PC-9 (cell line): Measurements from ENCODE around the gene IRF1. TPM values are rescaled to one million over a fixed set of nuclear protein-coding genes. Genes with fewer than 3 reads are reported as not detected.

Source experiments
- BruUV-seq: library from RNA; stranded (reverse); fragments of 400-500 nt; replicated peaks from 2 replicates; lab custom pipeline; 2021; lab: Mats Ljungman, UMichigan
- CTCF ChIA-PET: fragments of 300-600 bp; sonication (Branson Sonifier 250); formaldehyde crosslinking; loops from one replicate; lab custom pipeline; 2022; ENCODE audit warnings: antibody characterized with exemption; lab: Charles Lee
- POLR2A ChIA-PET: fragments of 300-600 bp; sonication (Branson Sonifier 250); formaldehyde crosslinking; loops from one replicate; lab custom pipeline; 2022; ENCODE audit warnings: antibody characterized with exemption; ENCODE audit not compliant: unreplicated experiment; lab: Charles Lee
- DNase-seq, 2 experiments: peaks; one replicate each; pipeline versions ENCODE4 v3.0.0 to v3.0.0-alpha.2; 2015 to 2022; ENCODE audit warnings: mixed read lengths in 1 of 2
- H2AFZ ChIP-seq: fragments of 200-600 bp; sonication (generic); 2 replicates; pipeline ENCODE4 v1.8.1; 2017; ENCODE audit warnings: antibody characterized with exemption
- H3F3A ChIP-seq: fragments of 200-600 bp; sonication (generic); 2 replicates; pipeline ENCODE4 v1.8.1; 2017; ENCODE audit warnings: antibody characterized with exemption, mild to moderate bottlenecking, low read depth; ENCODE audit not compliant: insufficient read depth
- H3K27ac ChIP-seq: fragments of 200-600 bp; sonication (generic); 2 replicates; pipeline ENCODE4 v1.6.1; 2016; ENCODE audit warnings: mixed run types
- H3K27me3 ChIP-seq: fragments of 200-600 bp; sonication (generic); 2 replicates; pipeline ENCODE4 v1.6.1; 2016; ENCODE audit warnings: low read depth, mixed run types; ENCODE audit not compliant: insufficient read depth
- H3K36me3 ChIP-seq: fragments of 200-600 bp; sonication (generic); 2 replicates; pipeline ENCODE4 v1.6.1; 2016; ENCODE audit warnings: low read depth, mixed run types
- H3K4me1 ChIP-seq: fragments of 200-600 bp; sonication (generic); replicated peaks from 2 replicates; pipeline ENCODE4 v1.6.1; 2016; ENCODE audit warnings: mixed run types; ENCODE audit not compliant: insufficient read depth
- H3K4me2 ChIP-seq: fragments of 200-600 bp; sonication (generic); 2 replicates; pipeline ENCODE4 v1.6.1; 2017; ENCODE audit warnings: mixed run types
- H3K4me3 ChIP-seq: fragments of 200-600 bp; sonication (generic); 2 replicates; pipeline ENCODE4 v1.6.1; 2016; ENCODE audit warnings: mixed run types
- H3K79me2 ChIP-seq: fragments of 200-600 bp; sonication (generic); 2 replicates; pipeline ENCODE4 v1.6.1; 2017; ENCODE audit warnings: low read depth, mixed run types
- H3K9me2 ChIP-seq: fragments of 200-600 bp; sonication (generic); 2 replicates; pipeline ENCODE4 v1.8.1; 2017; ENCODE audit warnings: mild to moderate bottlenecking; ENCODE audit not compliant: insufficient read depth
- H3K9me3 ChIP-seq: fragments of 200-600 bp; sonication (generic); 2 replicates; pipeline ENCODE4 v1.8.1; 2016; ENCODE audit warnings: low read depth; ENCODE audit not compliant: insufficient read depth
- H4K20me1 ChIP-seq: fragments of 200-600 bp; sonication (generic); 2 replicates; pipeline ENCODE4 v1.8.1; 2017; ENCODE audit not compliant: insufficient read depth
- EZH2 ChIP-seq: fragments of 200-600 bp; sonication (generic); IDR thresholded peaks from 2 replicates; pipeline ENCODE4 v1.8.0; 2017; ENCODE audit warnings: antibody characterized with exemption, low read depth
- intact Hi-C: fragments of 100-400 bp; cut with micrococcal nuclease; formaldehyde crosslinking; loops from one replicate; pipeline ENCODE4 v1.10.0; 2022; ENCODE audit not compliant: unreplicated experiment
- total RNA-seq: library from RNA; stranded (reverse); gene quantifications from 2 replicates; pipeline ENCODE4 v1.2.3, GENCODE V29; 2021
- TF ChIP-seq, protein P1 (sequence below): fragments of 200-600 bp; sonication (generic); conservative IDR thresholded peaks from 2 replicates; pipeline ENCODE4 v1.6.1; 2017; ENCODE audit warnings: mixed run types, antibody characterized with exemption, mild to moderate bottlenecking, moderate library complexity

IRF1 gene
- total RNA-seq, 1 experiment from 2014 or later: 27.1 TPM

DNA sequence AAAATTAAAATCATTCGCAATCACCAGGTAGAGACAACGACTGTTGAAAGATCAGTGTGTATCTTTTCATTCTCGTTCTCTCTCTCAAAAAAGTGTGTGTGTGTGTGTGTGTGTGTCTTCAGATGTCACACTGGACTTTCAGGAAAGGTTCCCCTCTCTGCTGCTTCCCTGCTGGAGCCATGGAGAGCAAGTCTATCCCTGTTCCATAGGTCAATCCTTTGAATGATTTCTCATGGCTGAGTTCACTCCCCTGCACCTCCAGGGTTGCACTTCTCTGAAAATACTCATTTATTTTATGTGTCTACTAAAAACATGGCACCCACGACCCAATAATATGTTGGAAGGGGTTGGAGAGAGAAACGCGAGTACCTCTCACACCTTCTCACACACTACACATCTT is 28.2 kb downstream of the IRF1 start:
- H3K27ac ChIP-seq: no peak overlapping the region
- ChIA-PET POLR2A (no interaction called here), CTCF (no interaction called here)
- H4K20me1 ChIP-seq: no peaks in the 10 kb centered on the region
- H3K79me2 ChIP-seq: no peaks in the 10 kb centered on the region
- H3K4me2 ChIP-seq: no peak overlapping the region
- no peaks in the 10 kb centered on the region for H3K27me3 ChIP-seq
- H3K4me3 ChIP-seq: no peak overlapping the region
- H3K9me2 ChIP-seq: no peaks in the 10 kb centered on the region
- TF ChIP-seq EZH2: no peak
- TF ChIP-seq, protein P1, sequence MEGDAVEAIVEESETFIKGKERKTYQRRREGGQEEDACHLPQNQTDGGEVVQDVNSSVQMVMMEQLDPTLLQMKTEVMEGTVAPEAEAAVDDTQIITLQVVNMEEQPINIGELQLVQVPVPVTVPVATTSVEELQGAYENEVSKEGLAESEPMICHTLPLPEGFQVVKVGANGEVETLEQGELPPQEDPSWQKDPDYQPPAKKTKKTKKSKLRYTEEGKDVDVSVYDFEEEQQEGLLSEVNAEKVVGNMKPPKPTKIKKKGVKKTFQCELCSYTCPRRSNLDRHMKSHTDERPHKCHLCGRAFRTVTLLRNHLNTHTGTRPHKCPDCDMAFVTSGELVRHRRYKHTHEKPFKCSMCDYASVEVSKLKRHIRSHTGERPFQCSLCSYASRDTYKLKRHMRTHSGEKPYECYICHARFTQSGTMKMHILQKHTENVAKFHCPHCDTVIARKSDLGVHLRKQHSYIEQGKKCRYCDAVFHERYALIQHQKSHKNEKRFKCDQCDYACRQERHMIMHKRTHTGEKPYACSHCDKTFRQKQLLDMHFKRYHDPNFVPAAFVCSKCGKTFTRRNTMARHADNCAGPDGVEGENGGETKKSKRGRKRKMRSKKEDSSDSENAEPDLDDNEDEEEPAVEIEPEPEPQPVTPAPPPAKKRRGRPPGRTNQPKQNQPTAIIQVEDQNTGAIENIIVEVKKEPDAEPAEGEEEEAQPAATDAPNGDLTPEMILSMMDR: no peak
- H3K36me3 ChIP-seq: no peaks in the 10 kb centered on the region
- no peak for DNase-seq
- H3K4me1 ChIP-seq: peaks cover 44% of the 10 kb centered on the region
- no peaks in the 10 kb centered on the region for H3K9me3 ChIP-seq
- intact Hi-C loops: no loop called here
- no peak overlapping the region for H2AFZ ChIP-seq
- peaks cover 14% of the 10 kb centered on the region for H3F3A ChIP-seq
- BruUV-seq: no TSS peak

DNA sequence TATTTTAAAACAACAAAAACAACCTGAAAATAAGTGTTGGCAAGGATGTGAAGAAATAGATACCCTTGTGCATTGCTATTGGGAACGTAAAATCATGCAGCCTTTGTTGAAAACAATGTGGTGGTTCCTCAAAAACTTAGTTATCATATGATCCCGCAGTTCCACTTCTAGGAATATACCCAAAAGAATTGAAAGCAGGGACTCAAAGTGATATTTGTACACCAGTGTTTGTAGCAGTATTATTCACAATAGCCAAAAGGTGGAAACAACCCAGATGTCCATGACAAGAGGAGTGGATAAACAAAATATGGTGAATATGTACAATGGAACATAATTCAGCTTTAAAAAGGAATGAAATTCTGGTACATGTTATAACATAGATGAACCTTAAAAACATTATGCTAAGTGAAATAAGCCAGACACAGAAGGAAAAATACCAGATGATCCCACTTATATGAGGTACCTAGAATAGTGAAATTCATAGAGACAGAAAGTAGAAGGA is 29.0 kb downstream of the IRF1 start:
- no peaks in the 10 kb centered on the region for H3K27me3 ChIP-seq
- ChIA-PET POLR2A (no interaction called here), CTCF (no interaction called here)
- no peak for DNase-seq
- no peaks in the 10 kb centered on the region for H4K20me1 ChIP-seq
- intact Hi-C loops: no loop called here
- TF ChIP-seq EZH2: no peak
- TF ChIP-seq, protein P1: no peak
- H3K36me3 ChIP-seq: no peaks in the 10 kb centered on the region
- H3K27ac ChIP-seq: no peak overlapping the region
- H3F3A ChIP-seq: peaks cover 14% of the 10 kb centered on the region
- no peak overlapping the region for H2AFZ ChIP-seq
- no peaks in the 10 kb centered on the region for H3K79me2 ChIP-seq
- H3K4me2 ChIP-seq: no peak overlapping the region
- no peaks in the 10 kb centered on the region for H3K9me3 ChIP-seq
- no peaks in the 10 kb centered on the region for H3K9me2 ChIP-seq
- no peak overlapping the region for H3K4me3 ChIP-seq
- peaks cover 44% of the 10 kb centered on the region for H3K4me1 ChIP-seq
- BruUV-seq: no TSS peak

DNA sequence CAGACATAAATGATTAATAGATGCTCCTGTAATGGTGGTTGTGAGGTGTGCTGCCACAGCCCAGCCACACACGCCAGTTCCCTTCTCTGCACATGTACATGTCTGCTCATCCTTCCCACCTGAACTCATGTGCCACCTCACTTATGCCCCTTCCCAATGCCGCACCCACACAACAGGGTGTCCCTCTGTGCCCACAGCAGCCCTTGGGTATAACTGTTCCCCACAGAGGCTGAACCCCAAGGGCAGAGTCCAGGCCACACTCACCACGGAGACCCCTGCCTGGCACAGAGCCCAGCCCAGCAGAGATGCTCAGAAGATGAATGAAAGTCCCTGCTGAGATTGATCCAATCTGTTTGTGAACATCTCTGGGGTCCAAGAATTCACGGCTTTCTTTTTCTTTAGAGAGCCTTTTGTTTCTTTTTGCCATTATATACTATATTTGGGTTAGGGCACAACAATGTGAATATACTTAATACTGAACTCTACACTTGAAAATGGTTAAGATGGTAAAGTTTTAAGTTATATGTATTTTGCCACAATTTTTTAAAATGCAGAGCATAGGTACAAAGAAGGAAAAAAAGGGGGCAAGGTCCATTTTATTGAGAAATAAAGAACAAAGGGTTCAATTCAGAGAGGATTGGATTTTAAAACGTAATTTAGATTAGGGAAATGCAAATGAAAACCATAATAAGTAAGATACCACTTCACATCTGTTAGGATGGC is 29.6 kb downstream of the IRF1 start:
- no peak for DNase-seq
- BruUV-seq: no TSS peak
- Histone ChIP-seq H3K4me3 (no peak overlapping the region), H3K27me3 (no peaks in the 10 kb centered on the region), H3K27ac (no peak overlapping the region), H3K79me2 (no peaks in the 10 kb centered on the region), H2AFZ (no peak overlapping the region), H3F3A (peaks cover 14% of the 10 kb centered on the region), H4K20me1 (no peaks in the 10 kb centered on the region), H3K4me1 (peaks cover 44% of the 10 kb centered on the region), H3K9me3 (no peaks in the 10 kb centered on the region), H3K36me3 (no peaks in the 10 kb centered on the region), H3K9me2 (no peaks in the 10 kb centered on the region), H3K4me2 (no peak overlapping the region)
- no peak for TF ChIP-seq EZH2
- TF ChIP-seq, protein P1: no peak
- ChIA-PET CTCF (no interaction called here), POLR2A (no interaction called here)
- intact Hi-C loops: no loop called here
